NB4 (cell line): Measurements from ENCODE around the gene ZNF175.

Experiments
- MYC ChIP-seq: IDR thresholded peaks from 2 replicates; pipeline ENCODE4 v1.6.1; 2011; ENCODE audit warnings: low read depth, low read length
- POLR2A ChIP-seq: IDR thresholded peaks from 2 replicates; pipeline ENCODE4 v1.6.1; 2011; ENCODE audit warnings: mild to moderate bottlenecking; ENCODE audit not compliant: insufficient read length; ENCODE audit errors: extremely low read depth
- TF ChIP-seq, protein P1 (sequence below): IDR thresholded peaks from one replicate; pipeline ENCODE4 v1.5.1; 2012; ENCODE audit warnings: low read depth, low read length
- TF ChIP-seq, protein P2 (sequence below): IDR thresholded peaks from 2 replicates; pipeline ENCODE4 v1.6.1; 2011; ENCODE audit warnings: low read depth, low read length

DNA sequence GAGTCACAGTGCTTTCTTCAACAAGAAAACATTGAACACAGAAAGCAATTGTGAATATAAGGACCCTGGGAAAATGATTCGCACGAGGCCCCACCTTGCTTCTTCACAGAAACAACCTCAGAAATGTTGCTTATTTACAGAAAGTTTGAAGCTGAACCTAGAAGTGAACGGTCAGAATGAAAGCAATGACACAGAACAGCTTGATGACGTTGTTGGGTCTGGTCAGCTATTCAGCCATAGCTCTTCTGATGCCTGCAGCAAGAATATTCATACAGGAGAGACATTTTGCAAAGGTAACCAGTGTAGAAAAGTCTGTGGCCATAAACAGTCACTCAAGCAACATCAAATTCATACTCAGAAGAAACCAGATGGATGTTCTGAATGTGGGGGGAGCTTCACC lies 15.7 kb downstream of the ZNF175 start:
- TF ChIP-seq, protein P1, sequence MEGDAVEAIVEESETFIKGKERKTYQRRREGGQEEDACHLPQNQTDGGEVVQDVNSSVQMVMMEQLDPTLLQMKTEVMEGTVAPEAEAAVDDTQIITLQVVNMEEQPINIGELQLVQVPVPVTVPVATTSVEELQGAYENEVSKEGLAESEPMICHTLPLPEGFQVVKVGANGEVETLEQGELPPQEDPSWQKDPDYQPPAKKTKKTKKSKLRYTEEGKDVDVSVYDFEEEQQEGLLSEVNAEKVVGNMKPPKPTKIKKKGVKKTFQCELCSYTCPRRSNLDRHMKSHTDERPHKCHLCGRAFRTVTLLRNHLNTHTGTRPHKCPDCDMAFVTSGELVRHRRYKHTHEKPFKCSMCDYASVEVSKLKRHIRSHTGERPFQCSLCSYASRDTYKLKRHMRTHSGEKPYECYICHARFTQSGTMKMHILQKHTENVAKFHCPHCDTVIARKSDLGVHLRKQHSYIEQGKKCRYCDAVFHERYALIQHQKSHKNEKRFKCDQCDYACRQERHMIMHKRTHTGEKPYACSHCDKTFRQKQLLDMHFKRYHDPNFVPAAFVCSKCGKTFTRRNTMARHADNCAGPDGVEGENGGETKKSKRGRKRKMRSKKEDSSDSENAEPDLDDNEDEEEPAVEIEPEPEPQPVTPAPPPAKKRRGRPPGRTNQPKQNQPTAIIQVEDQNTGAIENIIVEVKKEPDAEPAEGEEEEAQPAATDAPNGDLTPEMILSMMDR = no peak
- TF ChIP-seq, protein P2, sequence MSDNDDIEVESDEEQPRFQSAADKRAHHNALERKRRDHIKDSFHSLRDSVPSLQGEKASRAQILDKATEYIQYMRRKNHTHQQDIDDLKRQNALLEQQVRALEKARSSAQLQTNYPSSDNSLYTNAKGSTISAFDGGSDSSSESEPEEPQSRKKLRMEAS = no peak
- TF ChIP-seq POLR2A = no peak
- no peak for TF ChIP-seq MYC
